Psoas muscle (tissue), 8 donors: Measurements from ENCODE around the gene CNOT4. TPM values are rescaled to one million over a fixed set of nuclear protein-coding genes. Genes with fewer than 3 reads are reported as not detected.

ENCODE experiments used
- ATAC-seq, 4 donors: fragments of 200-7000 bp; cut with Tn5 transposase; one replicate each; pipeline ENCODE4 v1.9.1; 2020; ENCODE audit warnings: moderate library complexity in 3 of 4, mild to moderate bottlenecking in 2 of 4
- DNase-seq, 2 donors: peaks; one replicate each; pipeline ENCODE4 v3.0.0-alpha.2; 2020
- H3K27ac ChIP-seq: fragments of 200-600 bp; one replicate; pipeline ENCODE4 v1.8.0; 2022
- H3K27me3 ChIP-seq, 3 donors: fragments of 200-600 bp in 1 of 3; one replicate each; pipeline versions ENCODE4 v1.6.1 to v1.8.0; 2013 to 2022; ENCODE audit warnings: low read length in 2 of 3, mild to moderate bottlenecking in 2 of 3, moderate library complexity in 1 of 3; ENCODE audit not compliant: insufficient read depth in 3 of 3
- H3K36me3 ChIP-seq, 2 donors: fragments of 200-600 bp in 1 of 2; one replicate each; pipeline versions ENCODE4 v1.6.1 to v1.8.0; 2013 to 2022; ENCODE audit warnings: low read depth in 1 of 2, mild to moderate bottlenecking in 1 of 2, moderate library complexity in 1 of 2; ENCODE audit not compliant: insufficient read depth in 1 of 2
- H3K4me1 ChIP-seq: fragments of 200-600 bp; one replicate; pipeline ENCODE4 v1.8.0; 2022
- H3K4me3 ChIP-seq: fragments of 200-600 bp; one replicate; pipeline ENCODE4 v1.8.0; 2022; ENCODE audit warnings: mild to moderate bottlenecking
- H3K9me3 ChIP-seq: fragments of 200-600 bp; one replicate; pipeline ENCODE4 v1.8.0; 2022
- CTCF ChIP-seq: fragments of 200-600 bp; IDR thresholded peaks from one replicate; pipeline ENCODE4 v1.8.0; 2022; ENCODE audit warnings: antibody characterized with exemption
- WGBS, 3 donors: extraction: QIAGEN DNeasy Blood & Tissue Kit; methylation state at CpG; one replicate each; pipeline versions ENCODE4 v1.1.6 to v1.1.7; 2013; 5-methylcytosine and 5-hydroxymethylcytosine counted together
- intact Hi-C, 2 donors: fragments of 100-400 bp; cut with DNase I; formaldehyde crosslinking; loops; one replicate each; pipeline versions ENCODE4 v1.11.0 to v1.14.2; 2022
- polyA plus RNA-seq, 3 donors: library from polyadenylated mRNA; stranded (reverse); fragments of 200-250 nt; gene quantifications; one replicate each; pipeline ENCODE4 v1.2.3, GENCODE V29; 2013
- total RNA-seq, 4 donors: library from RNA; stranded (reverse); fragmentation: NEBNext Ultra II Directional in 2 of 4; extraction: Animal tissue kit (Norgen Biotek cat#: 25700) in 2 of 4; gene quantifications; one replicate each; pipeline versions ENCODE4 v1.2.1 to v1.2.4, GENCODE V29; 2021 to 2023
- donor health status: healthy with polysubstance abuse.
- donor health status: DM: no; HTN: no; CAD: no; lungs with moderate emphysema.
- donor health status: Bipolar disorder and iron deficiency.
- donor health status: healthy.
- donor health status: DM: yes; HTN: yes; CAD: no.
- donor health status: DM: no; HTN: no; CAD: no.
- donor health status: DM: no; HTN: no; CAD: no.
- donor health status: DM: yes; HTN: yes; CAD: no.

The CNOT4 gene
- total and polyA plus RNA-seq, 7 donors: 8.3 to 43.7 (median 27.6) TPM

- no peaks in the 10 kb centered on the region for H3K9me3 ChIP-seq
- TF ChIP-seq CTCF: no peak
- ATAC-seq (no peak), DNase-seq (no peak)
- WGBS, 3 donors: 79 to 81% (median 79%) methylated on average over 4 of the region's 4 CpGs
- no peak overlapping the region for H3K4me3 ChIP-seq
- intact Hi-C loops: no loop called here
- H3K27ac ChIP-seq: no peak overlapping the region
- H3K4me1 ChIP-seq: peaks cover 5% of the 10 kb centered on the region
- H3K27me3 ChIP-seq: no peaks in the 10 kb centered on the region
- H3K36me3 ChIP-seq: peaks cover 0 to 32% of the 10 kb centered on the region in 2 donors
Observed at GRCh38 chr7:135392701-135393100, 117.2 kb downstream of the CNOT4 start.

- DNase-seq: no peak
- TF ChIP-seq CTCF: no peak
- H3K4me3 ChIP-seq: no peak overlapping the region
- H3K36me3 ChIP-seq: peaks cover 0 to 30% of the 10 kb centered on the region in 2 donors
- no peak overlapping the region for H3K27ac ChIP-seq
- peaks cover 10% of the 10 kb centered on the region for H3K4me1 ChIP-seq
- no peaks in the 10 kb centered on the region for H3K27me3 ChIP-seq
- no peaks in the 10 kb centered on the region for H3K9me3 ChIP-seq
- intact Hi-C loops: no loop called here
- ATAC-seq: no peak
- 81 to 90% (median 82%) methylated on average over 3 of the region's 3 CpGs for WGBS, 3 donors
Observed at GRCh38 chr7:135391514-135391913, 118.4 kb downstream of the CNOT4 start.

- H3K27me3 ChIP-seq: no peaks in the 10 kb centered on the region
- no peaks in the 10 kb centered on the region for H3K9me3 ChIP-seq
- H3K27ac ChIP-seq: no peak overlapping the region
- ATAC-seq (no peak), DNase-seq (no peak)
- TF ChIP-seq CTCF: no peak
- no peak overlapping the region for H3K4me3 ChIP-seq
- intact Hi-C loops: no loop called here
- peaks cover 0 to 30% of the 10 kb centered on the region in 2 donors for H3K36me3 ChIP-seq
- peaks cover 14% of the 10 kb centered on the region for H3K4me1 ChIP-seq
Observed at GRCh38 chr7:135390829-135391228, 119.1 kb downstream of the CNOT4 start.

- DNase-seq (no peak), ATAC-seq (no peak)
- H3K27me3 ChIP-seq: no peaks in the 10 kb centered on the region
- TF ChIP-seq CTCF: no peak
- WGBS, 3 donors: 30 to 38% (median 34%) methylated on average over 3 of the region's 3 CpGs
- H3K4me1 ChIP-seq: peaks cover 14% of the 10 kb centered on the region
- intact Hi-C loops: no loop called here
- H3K27ac ChIP-seq: no peak overlapping the region
- no peak overlapping the region for H3K4me3 ChIP-seq
- H3K36me3 ChIP-seq: peaks cover 0 to 22% of the 10 kb centered on the region in 2 donors
- H3K9me3 ChIP-seq: no peaks in the 10 kb centered on the region
Observed at GRCh38 chr7:135389971-135390370, 119.9 kb downstream of the CNOT4 start.

GRCh38 chr7:135388616-135389015 is 121.3 kb downstream of the CNOT4 start:
- no peaks in the 10 kb centered on the region for H3K9me3 ChIP-seq
- intact Hi-C loops: no loop called here

More at GRCh38 chr7:135388616-135389015, 121.3 kb downstream of the CNOT4 start:
- no peak for DNase-seq
- H3K27ac ChIP-seq: no peak overlapping the region
- H3K27me3 ChIP-seq: no peaks in the 10 kb centered on the region
- H3K4me3 ChIP-seq: no peak overlapping the region
- peaks cover 14% of the 10 kb centered on the region for H3K4me1 ChIP-seq
- ATAC-seq: no peak
- no peak for TF ChIP-seq CTCF
- 74 to 84% (median 75%) methylated on average over 3 of the region's 3 CpGs for WGBS, 3 donors
- H3K36me3 ChIP-seq: peaks cover 0 to 10% of the 10 kb centered on the region in 2 donors
